Sigmoid colon (tissue), 7 donors: Measurements from ENCODE around the gene GRB14. TPM values are rescaled to one million over a fixed set of nuclear protein-coding genes. Genes with fewer than 3 reads are reported as not detected.

Source experiments
- DNase-seq: peaks from one replicate; pipeline ENCODE4 v3.0.0-alpha.2; 2019
- H3K27ac ChIP-seq, 4 donors: fragments of 200-600 bp; sonication (generic); one replicate each; pipeline ENCODE4 v1.5.1; 2016 to 2019; ENCODE audit warnings: mild to moderate bottlenecking in 1 of 4
- H3K27me3 ChIP-seq, 3 donors: fragments of 200-600 bp; sonication (generic); one replicate each; pipeline ENCODE4 v1.5.1; 2019; ENCODE audit warnings: mild to moderate bottlenecking in 1 of 3
- H3K36me3 ChIP-seq, 4 donors: fragments of 200-600 bp; sonication (generic); one replicate each; pipeline ENCODE4 v1.5.1; 2016 to 2019
- H3K4me1 ChIP-seq, 4 donors: fragments of 200-600 bp; sonication (generic); one replicate each; pipeline ENCODE4 v1.5.1; 2017 to 2019
- H3K4me3 ChIP-seq, 4 donors: fragments of 200-600 bp; sonication (generic); one replicate each; pipeline ENCODE4 v1.5.1; 2017 to 2019; ENCODE audit warnings: mild to moderate bottlenecking in 2 of 4, moderate library complexity in 1 of 4
- H3K9me3 ChIP-seq, 4 donors: fragments of 200-600 bp in 3 of 4; sonication (generic) in 3 of 4; one replicate each; pipeline versions ENCODE4 v1.5.1 to v1.6.1; 2013 to 2019
- CTCF ChIP-seq, 4 experiments: fragments of 450-650 bp in 3 of 4; fragments of 200-600 bp in 1 of 4; IDR thresholded peaks; one replicate each; pipeline ENCODE4 v1.5.1; 2016 to 2019; ENCODE audit warnings: antibody characterized with exemption in 4 of 4, mild to moderate bottlenecking in 3 of 4, moderate library complexity in 2 of 4
- EP300 ChIP-seq, 4 donors: sonication (generic); formaldehyde crosslinking; IDR thresholded peaks; one replicate each; pipeline ENCODE4 v1.6.1; 2017; ENCODE audit warnings: antibody characterized with exemption in 4 of 4
- POLR2A ChIP-seq, 2 donors: fragments of 450-650 bp; IDR thresholded peaks; one replicate each; pipeline ENCODE4 v1.6.1; 2016; ENCODE audit warnings: antibody characterized with exemption in 2 of 2, mild to moderate bottlenecking in 2 of 2, moderate library complexity in 2 of 2
- POLR2AphosphoS5 ChIP-seq, 4 donors: sonication (generic); formaldehyde crosslinking; IDR thresholded peaks; one replicate each; pipeline ENCODE4 v1.6.1; 2017; ENCODE audit warnings: antibody characterized with exemption in 4 of 4
- WGBS, 2 donors: extraction: QIAGEN DNeasy Blood & Tissue Kit; methylation state at CpG; one replicate each; pipeline ENCODE4 v1.1.7; 2013; 5-methylcytosine and 5-hydroxymethylcytosine counted together
- intact Hi-C: fragments of 100-400 bp; cut with DNase I; formaldehyde crosslinking; loops from one replicate; pipeline ENCODE4 v1.15.1; 2023
- polyA plus RNA-seq, 3 donors: library from polyadenylated mRNA; stranded (reverse); fragments of 200-250 nt; gene quantifications; one replicate each; pipeline ENCODE4 v1.2.3, GENCODE V29; 2013
- total RNA-seq, 4 donors: library from RNA; depleted of rRNA; stranded (reverse); fragments of >200 nt; gene quantifications; one replicate each; pipeline ENCODE4 v1.1.0, GENCODE V29; 2016
- donor health status: healthy with polysubstance abuse.
- donor health status: Bipolar disorder and iron deficiency.
- donor health status: healthy.

Gene GRB14
- total and polyA plus RNA-seq, 7 donors = 0.46 to 19.8 (median 12.5) TPM

GRCh38 chr2:164593959-164594358 is 27.3 kb downstream of the GRB14 start:
- Histone ChIP-seq H3K27ac (no peak overlapping the region), H3K9me3 (no peaks in the 10 kb centered on the region), H3K27me3 (no peaks in the 10 kb centered on the region), H3K4me1 (peaks cover 0 to 12% (median 0%) of the 10 kb centered on the region in 4 donors), H3K36me3 (no peaks in the 10 kb centered on the region), H3K4me3 (no peak overlapping the region)
- no peak for DNase-seq
- intact Hi-C loops = no loop called here
- TF ChIP-seq CTCF (IDR thresholded peaks at IDR 0.05) = no peak
- no peak for TF ChIP-seq EP300 (IDR thresholded peaks at IDR 0.05)
- no peak for TF ChIP-seq POLR2AphosphoS5 (IDR thresholded peaks at IDR 0.05)
- TF ChIP-seq POLR2A (IDR thresholded peaks at IDR 0.05) = no peak

- Histone ChIP-seq H3K27me3 (no peaks in the 10 kb centered on the region), H3K4me1 (peaks cover 0 to 12% (median 0%) of the 10 kb centered on the region in 4 donors), H3K9me3 (no peaks in the 10 kb centered on the region), H3K27ac (no peak overlapping the region), H3K36me3 (no peaks in the 10 kb centered on the region), H3K4me3 (no peak overlapping the region)
- DNase-seq = no peak
- TF ChIP-seq EP300 (IDR thresholded peaks at IDR 0.05) (no peak), POLR2A (IDR thresholded peaks at IDR 0.05) (no peak), CTCF (IDR thresholded peaks at IDR 0.05) (no peak), POLR2AphosphoS5 (IDR thresholded peaks at IDR 0.05) (no peak)
- intact Hi-C loops = no loop called here
- 83 to 89% methylated on average over 4 of the region's 4 CpGs for WGBS, 2 donors
Observed at GRCh38 chr2:164593541-164593940, 27.7 kb downstream of the GRB14 start.

- no peak for DNase-seq
- intact Hi-C loops = no loop called here
- Histone ChIP-seq H3K27me3 (no peaks in the 10 kb centered on the region), H3K27ac (no peak overlapping the region), H3K4me1 (peaks cover 0 to 5% (median 0%) of the 10 kb centered on the region in 4 donors), H3K4me3 (no peak overlapping the region), H3K36me3 (no peaks in the 10 kb centered on the region), H3K9me3 (no peaks in the 10 kb centered on the region)
- 86 to 91% methylated on average over 2 of the region's 2 CpGs for WGBS, 2 donors
- no peak for TF ChIP-seq POLR2AphosphoS5 (IDR thresholded peaks at IDR 0.05)
- no peak for TF ChIP-seq EP300 (IDR thresholded peaks at IDR 0.05)
- no peak for TF ChIP-seq CTCF (IDR thresholded peaks at IDR 0.05)
- no peak for TF ChIP-seq POLR2A (IDR thresholded peaks at IDR 0.05)
Observed at GRCh38 chr2:164589522-164589921, 31.8 kb downstream of the GRB14 start.

GRCh38 chr2:164581050-164581449 is 40.2 kb downstream of the GRB14 start:
- no peak for DNase-seq
- Histone ChIP-seq H3K36me3 (no peaks in the 10 kb centered on the region), H3K4me3 (no peak overlapping the region), H3K4me1 (no peaks in the 10 kb centered on the region), H3K27ac (no peak overlapping the region), H3K27me3 (no peaks in the 10 kb centered on the region), H3K9me3 (no peaks in the 10 kb centered on the region)
- 85 to 88% methylated on average over 3 of the region's 3 CpGs for WGBS, 2 donors
- intact Hi-C loops = no loop called here
- TF ChIP-seq POLR2A (IDR thresholded peaks at IDR 0.05) = no peak
- TF ChIP-seq POLR2AphosphoS5 (IDR thresholded peaks at IDR 0.05) = no peak
- no peak for TF ChIP-seq EP300 (IDR thresholded peaks at IDR 0.05)
- TF ChIP-seq CTCF (IDR thresholded peaks at IDR 0.05) = no peak

GRCh38 chr2:164574931-164575330 is 46.4 kb downstream of the GRB14 start:
- no peak overlapping the region for H3K27ac ChIP-seq
- H3K4me1 ChIP-seq = no peaks in the 10 kb centered on the region
- intact Hi-C loops = no loop called here
- H3K9me3 ChIP-seq = no peaks in the 10 kb centered on the region
- WGBS, 2 donors = 76 to 83% methylated on average over 1 of the region's 1 CpG
- H3K4me3 ChIP-seq = no peak overlapping the region
- no peak for DNase-seq
- TF ChIP-seq EP300 (IDR thresholded peaks at IDR 0.05) (no peak), POLR2A (IDR thresholded peaks at IDR 0.05) (no peak), CTCF (IDR thresholded peaks at IDR 0.05) (no peak), POLR2AphosphoS5 (IDR thresholded peaks at IDR 0.05) (no peak)
- H3K27me3 ChIP-seq = no peaks in the 10 kb centered on the region
- H3K36me3 ChIP-seq = no peaks in the 10 kb centered on the region
